NCI-H524 (cell line): ENCODE measurements around the gene TAS2R60.
"Not testable (repeated sequence)": the region's sequence is repeated elsewhere in the genome, so short reads cannot be mapped to it uniquely, and the experiment has no call there.

Source experiments
- DNase-seq, 2 experiments: peaks; one replicate each; lab custom pipeline; 2025; lab: John Stamatoyannopoulos, UW

TAS2R60 gene

DNA sequence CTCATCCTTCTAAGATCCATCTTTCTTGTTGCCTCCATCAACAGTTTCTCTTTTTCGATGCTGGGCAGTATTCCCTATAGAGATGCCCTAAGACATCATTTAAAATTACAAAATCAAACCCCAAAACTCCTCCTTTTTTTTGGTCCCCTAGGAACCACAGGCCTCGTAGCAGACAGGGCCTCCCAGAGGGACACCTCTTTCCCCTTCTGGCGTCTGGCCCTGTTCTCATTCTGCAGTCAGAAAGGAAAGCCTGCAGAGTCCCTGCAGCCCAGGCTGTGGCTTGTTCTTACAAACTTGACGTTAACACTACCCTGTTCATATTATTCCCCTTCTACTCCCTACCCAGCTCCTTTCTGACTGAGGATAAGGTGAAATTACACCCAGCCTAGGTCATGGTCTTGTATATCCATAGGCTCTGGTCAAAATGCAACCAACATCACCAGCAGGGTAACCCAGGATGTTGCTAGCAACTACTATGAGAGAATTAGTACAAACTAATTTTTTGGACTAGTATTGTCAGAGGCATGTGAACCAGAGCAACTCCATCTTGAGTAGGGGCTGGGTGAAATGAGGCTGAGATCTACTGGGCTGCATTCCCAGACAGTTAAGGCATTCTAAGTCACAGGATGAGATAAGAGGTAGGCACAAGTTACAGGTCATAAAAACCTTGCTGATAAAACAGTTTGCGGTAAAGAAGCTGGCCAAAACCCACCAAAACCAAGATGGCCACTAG, 31.1 kb upstream of the TAS2R60 start:
- no peak for DNase-seq

DNA sequence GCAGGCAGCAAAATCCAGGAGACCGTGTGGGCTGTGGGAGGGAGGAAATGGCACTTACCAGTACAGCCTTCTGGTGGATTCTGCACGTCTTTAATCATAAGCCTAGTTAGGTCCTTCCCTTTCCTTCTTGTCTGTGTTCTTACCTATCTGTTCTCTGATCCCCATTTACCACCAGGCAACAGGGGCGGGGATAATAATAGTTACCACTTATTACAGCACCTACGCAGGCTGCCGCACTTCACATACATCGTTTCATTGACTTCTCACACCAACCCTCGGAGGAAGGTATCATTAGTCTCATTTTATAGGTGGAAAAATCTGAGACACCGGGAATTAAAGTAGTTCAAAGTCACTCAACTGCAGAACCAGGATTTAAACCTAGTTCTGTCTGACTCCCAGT, 30.1 kb upstream of the TAS2R60 start:
- no peak for DNase-seq

DNA sequence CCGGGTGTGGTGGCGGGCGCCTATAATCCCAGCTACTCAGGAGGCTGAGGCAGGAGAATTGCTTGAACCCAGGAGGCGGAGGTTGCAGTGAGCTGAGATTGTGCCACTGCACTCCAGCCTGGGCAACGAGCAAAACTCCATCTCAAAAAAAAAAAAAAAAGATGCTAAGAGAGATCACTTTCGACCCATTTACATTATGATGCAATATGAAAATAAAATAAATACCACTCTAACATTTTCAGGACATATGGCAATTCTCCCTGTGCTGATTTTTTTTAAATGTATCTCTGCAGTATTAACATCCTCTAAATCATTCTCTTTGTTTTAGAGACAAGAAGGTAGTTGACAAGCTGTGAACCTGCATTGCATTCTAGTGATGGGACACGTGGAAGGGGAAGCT, 28.0 kb upstream of the TAS2R60 start:
- DNase-seq, result not testable (repeated sequence)

DNA sequence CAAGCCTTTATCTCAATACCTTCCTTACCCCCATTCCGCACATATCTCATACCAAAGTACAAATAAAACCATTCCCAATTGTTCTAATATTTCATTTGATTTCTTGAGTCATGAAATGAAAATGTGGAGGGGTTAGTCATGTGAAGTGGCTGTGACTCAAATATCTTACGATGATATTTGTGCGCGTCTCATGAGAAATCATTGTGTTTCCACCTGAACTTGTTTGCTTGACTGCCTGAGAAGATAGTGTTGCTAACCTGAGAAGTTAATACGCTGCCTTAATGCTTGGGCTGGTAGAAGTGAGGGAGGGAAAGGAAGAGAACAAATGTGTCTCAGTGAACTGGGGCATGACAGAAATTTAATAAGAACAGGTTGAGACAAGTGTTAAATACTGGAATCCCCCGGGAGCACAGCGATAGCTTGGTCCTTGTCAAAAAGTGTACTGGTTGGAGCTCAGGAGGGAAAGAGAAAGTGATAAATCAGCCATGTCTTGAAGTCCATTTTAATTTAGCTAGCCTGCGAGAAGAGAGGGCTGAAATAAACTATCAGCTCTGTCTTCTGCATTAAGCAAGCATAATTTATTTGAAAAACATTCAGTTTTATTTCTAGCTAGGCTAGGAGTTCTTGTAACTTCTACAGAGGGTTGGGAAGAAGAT, 27.4 kb upstream of the TAS2R60 start:
- peak in 1 of 2 experiments; percentile 5 for DNase-seq

DNA sequence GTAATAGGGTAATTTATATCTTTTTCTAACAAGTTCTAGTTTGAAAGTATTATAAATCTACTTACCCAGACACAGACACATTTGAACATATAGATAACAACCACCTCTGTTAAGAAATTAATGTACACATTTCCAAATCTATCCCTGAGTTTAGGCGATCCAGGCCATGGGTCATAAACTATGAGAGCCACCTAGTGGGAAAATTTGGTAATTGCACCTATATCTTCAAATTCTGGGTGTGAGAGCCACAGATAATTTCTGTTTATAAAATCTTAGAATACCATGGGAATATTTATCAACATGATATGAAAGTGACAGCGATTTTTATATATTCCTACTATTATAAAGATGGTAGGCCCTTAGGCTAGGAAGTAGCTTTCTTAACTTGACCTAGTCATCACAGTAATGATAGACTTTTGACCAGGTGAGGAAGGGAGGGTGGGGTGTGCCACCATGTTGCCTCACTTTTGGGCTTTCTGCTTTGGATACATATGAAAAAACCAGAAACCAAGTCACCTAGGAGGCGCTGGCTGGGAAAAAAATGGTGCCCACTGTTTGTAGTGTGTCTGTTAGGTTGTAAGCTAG, 26.6 kb upstream of the TAS2R60 start:
- DNase-seq, result peak; percentile 8 to 52

DNA sequence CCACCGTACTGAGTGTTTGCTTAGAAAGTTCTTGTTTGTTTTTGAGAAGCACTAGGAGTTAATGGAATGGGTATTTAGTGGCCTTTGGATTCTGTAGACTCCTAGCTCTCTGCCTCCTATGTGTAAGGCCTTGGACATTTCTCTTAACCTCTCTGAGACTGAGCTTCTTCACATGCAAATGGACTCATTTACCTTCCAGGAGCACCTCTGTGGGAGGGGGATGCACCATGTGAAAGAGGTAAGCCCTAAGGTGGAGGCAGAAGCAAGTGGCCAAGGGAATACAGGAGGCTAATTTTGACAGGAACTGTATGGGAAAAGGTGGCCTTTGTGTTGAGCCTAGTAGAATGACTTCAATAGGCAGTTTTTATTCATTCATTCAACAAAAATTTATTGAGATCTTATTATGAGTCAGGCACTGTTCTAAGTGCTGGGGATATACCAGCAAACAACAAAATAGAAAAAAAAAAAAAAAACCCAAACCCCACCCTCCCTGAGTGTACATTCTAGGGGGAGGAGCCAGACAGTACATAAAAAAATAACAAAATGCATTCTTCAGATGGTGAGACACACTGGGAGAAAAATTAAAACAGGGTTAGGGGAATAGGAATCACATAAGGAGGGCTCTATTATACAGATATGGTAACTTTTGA, 25.4 kb upstream of the TAS2R60 start:
- no peak for DNase-seq

DNA sequence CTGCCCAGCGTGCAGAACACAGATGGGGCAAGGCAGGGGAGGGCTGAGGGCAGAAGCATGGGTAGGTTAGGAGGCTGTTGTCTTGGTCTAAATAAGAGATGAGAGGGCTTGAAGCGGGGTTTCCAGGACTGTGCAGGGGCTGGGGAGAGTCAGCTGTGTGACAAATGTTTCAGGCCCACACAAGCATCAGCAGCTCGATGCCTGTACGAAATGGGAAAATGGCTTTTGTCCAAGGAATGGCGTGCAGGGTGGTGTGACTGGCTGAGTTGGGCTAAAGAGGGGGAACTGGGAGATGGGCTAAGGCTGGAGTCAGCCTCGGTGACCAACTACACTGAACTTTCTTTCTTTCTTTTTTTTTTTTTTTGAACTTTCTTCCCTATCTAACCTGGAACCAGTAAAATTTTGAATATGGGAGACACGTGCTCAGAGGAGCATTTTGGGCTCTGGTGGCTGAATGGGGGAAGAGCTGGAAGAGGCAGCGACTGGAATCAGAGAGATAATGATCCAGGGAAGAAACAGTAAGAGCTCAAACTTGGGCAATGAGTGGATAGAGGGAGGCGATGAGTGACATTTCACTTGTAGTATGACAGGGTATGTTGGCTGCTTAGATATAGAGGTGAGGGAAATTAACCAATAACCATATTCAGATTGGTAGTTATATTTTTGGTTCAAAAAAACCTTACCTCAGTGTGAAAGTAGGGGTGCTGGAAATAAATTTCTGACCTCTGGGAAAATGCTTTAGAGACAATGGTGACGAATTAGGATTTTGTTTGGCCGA, 24.4 kb upstream of the TAS2R60 start:
- no peak for DNase-seq

DNA sequence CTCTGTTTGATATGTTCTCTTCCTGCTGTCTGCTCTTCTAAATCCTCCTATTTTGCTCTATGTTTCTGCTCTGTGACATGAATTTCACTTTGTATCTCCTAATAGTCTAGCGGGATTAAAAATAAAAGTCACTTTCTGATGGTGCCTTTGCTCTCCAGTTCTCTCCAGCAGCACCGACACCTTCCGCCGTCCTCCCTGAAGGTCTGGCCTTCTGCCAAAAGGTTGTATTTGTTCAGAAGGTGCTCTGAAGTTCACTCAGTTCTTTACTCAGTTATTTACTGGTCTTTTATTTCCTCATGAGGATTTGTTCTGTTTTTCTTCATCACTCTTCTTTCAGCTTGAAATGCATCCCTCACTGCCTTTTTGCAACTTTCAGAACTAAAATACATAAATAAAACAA, 23.4 kb upstream of the TAS2R60 start:
- no peak for DNase-seq

DNA sequence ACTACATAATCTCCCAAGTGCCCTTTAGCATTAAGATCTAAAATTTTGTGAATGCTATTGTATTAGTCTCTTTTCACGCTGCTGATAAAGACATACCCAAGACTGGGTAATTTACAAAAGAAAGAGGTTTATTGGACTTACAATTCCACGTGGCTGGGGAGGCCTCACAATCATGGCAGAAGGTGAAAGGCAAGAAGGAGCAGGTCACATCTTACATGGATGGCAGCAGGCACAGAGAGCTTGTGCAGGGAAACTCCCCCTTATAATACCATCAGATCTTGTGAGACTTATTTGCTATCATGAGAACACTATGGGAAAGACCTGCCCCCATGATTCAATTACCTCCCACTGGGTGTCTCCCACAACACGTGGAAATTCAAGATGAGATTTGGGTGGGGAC, 22.6 kb upstream of the TAS2R60 start:
- not testable (repeated sequence) for DNase-seq

DNA sequence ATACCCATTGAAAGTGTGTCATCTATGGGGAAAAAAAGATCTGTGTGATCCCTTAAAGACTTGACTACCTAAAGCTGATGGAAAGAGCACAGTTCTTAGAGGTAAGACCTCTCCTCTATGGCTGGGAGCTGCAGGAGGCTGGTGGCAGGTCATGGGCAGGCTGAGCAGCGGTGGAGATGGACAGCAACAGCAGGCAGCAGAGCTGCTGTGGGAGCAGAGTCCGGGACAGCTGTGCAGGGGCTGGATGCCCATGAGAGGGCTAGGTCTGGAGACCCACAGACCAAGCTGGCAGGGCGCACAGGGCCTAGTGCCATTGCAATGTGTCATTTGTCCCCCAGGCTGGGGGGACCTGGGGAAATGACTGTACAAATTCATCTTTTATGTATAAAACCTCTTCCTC, 21.2 kb upstream of the TAS2R60 start:
- DNase-seq, result no peak

DNA sequence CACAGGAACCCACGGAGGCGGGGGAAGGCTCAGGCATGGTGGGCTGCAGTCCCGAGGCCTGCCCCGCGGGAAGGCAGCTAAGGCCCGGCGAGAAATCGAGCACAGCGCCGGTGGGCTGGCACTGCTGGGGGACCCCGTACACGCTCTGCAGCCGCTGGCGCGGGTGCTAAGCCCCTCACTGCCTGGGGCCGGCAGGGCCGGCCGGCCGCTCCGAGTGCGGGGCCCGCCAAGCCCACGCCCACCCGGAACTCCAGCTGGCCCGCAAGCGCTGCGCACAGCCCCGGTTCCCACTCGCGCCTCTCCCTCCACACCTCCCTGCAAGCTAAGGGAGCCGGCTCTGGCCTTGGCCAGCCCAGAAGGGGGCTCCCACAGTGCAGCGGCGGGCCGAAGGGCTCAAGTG, 18.8 kb upstream of the TAS2R60 start:
- DNase-seq, result not testable (repeated sequence)

DNA sequence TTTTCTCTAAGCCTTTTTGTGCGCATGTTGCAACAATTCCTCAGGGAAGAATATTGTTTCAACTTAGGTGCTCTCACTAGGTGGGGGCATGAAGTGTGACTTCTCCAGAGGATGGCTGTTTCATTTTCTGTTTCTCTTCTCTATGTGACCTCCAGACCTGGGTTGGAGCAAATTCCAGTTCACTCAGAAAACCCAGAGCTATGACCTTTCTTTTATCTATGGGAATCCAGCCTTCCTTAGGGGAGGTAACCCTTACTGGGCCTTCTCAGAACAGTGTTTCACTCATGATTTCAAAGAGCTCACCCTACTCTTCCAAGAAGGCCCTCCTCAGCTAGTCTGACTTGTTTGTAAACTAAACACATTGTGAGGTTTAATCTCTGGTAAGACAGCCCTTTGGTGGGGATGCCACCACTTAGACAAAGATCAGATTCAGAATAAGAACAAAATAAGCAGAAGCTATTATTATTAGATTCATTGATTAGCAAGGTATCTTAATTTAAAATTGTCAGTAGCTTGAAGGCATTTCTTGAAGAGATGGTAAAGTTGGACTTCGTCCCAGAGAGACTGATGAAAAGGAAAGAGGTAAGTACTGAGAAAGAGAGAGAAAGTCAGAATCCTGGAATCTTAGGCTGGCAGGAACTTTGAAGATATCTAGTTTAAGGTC, 16.6 kb upstream of the TAS2R60 start:
- no peak for DNase-seq

DNA sequence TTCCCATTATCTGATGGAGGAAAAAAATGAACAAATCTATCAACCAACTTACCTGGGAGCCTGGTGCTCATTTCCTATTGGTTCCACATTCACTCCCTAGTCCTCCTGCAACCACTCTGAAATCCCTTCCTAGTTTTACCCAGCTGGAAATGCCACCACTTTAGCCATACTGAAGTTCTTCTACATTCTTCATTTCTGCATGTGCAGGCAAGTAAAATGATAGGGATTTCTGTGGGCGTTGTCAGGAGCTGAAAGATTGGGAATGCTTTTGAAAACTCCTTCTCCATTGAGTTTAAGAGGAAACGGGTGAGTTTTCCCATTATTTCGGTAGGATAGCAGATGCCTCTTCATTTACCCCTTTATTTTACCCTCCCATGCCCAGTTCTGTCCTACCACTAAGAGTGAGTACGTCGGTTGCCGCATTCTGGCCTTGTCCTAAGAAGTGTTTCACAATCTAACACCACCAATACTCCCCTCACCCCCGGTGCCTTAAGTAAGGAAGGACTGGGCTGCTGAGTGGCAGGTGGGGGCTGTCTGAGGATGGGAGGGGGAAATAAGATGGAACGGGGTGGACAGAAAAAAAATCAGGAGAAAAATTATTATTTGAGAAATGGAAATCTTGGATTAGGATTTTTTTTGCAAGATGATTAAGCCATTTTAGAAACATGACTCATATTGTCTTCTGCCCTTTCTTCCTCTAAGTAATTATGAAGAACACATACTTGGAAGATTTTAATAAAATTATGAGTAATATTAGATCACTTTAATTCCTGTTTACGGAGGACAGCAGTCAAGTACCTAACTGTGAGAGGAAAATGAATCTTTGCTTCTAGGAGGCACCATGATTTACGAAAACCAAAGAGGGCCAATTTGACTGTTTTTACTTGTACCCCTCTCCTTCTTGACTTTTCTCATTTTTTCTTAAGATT, 13.2 kb upstream of the TAS2R60 start:
- DNase-seq, result no peak

DNA sequence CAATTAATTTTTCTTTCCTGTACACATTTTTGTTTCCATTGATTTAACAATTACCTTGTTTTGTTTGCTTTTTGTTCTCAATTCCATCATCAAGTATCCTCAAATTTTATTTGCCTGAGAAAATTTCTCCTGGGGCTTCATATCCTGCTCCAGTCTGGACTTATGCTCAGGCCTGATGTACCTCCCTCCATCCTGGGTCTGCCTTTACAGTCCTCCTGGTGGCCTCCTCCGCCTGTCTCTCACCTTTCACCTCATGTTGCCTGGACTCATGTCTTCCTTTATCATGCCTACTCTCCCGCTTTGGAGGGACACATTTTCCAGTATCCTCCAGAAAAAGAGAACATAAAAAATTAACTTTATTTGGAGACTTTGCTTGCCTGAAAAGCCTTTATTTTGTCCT, 12.1 kb upstream of the TAS2R60 start:
- DNase-seq, result no peak

DNA sequence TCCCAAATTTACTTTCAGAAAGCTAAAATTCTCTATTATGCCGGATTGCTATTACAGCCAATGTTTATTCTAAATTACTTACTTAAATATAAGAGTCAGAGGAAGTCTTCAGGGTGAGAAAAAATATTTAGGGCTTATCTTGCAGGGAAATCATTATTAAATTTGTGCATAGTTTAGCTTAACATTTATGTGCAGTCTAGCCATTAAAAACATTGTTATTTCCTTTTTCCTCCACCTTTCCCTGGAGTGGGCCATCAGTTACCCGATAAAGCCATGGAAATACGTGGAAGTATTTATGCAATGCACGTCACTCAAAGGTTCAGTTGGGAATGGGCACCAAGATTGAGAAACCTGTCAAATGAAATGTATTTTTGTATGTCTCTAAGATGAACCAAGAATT, 9.5 kb upstream of the TAS2R60 start:
- DNase-seq, result no peak

DNA sequence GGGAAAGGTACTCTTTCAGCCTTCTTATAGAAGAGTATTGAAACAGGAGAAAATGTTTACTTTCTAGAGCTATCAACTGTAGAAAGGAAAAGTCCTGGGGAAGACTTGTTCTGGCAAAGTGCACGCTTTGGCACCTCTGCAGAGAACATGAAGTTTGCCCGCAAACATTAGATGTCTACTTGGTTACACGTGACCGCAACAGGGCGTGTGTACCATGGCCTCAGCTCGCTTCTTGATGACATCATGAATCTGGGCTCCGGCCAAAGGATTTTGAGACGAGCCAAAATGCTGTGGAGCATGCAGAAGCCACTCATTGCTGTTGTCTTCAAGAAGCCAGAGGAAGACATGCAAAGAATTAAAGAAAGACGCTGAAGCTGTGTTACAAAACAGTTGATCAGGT, 8.6 kb upstream of the TAS2R60 start:
- DNase-seq, result no peak

DNA sequence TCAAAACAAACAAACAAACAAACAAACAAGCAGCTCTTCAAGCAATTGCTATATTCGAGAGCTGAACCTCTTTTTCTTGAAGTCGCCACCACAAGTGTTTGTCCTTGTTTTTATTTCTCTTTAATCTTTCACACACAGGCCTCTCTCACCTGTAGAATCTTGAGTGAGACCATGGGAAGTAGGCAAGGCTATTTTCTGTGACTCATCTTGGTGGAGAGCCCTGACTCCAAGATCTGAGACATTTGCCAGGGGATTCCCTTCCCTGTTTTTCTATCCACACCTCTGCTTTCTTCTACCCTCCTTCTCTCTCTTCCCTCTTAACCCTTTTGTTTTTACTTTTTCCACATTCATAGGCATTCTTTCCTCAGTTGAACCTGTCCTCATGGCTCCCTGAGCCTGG, 8.0 kb upstream of the TAS2R60 start:
- DNase-seq, result no peak

DNA sequence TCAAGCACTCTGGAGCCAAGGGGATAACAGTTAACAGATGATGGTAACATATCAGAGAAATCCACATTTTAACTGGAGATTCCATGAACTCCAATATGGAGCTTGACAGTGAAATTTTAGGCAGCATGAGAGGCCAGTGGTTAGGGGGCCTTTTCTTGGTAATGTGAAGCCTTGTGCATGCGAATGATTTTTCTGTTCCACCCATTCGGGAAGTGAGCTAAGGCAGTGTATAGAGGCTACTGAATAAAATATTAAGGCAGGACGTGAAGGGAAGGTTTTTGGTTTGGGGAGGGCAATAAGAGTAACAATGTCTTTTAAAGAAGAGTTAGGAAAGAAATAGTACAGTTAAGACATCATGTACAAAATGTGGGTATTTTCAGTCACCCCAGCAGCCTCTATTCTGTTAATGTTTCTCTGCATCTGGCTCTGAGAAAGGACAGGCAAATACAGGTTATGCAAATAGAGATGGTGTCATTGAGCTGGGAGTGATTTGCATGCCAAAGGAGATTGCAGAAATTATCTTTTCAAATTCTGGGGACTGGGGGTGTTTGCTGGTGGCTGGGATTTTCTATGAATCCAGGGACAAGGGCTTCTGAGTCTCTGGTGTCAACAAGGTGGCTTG, 6.8 kb upstream of the TAS2R60 start:
- no peak for DNase-seq

DNA sequence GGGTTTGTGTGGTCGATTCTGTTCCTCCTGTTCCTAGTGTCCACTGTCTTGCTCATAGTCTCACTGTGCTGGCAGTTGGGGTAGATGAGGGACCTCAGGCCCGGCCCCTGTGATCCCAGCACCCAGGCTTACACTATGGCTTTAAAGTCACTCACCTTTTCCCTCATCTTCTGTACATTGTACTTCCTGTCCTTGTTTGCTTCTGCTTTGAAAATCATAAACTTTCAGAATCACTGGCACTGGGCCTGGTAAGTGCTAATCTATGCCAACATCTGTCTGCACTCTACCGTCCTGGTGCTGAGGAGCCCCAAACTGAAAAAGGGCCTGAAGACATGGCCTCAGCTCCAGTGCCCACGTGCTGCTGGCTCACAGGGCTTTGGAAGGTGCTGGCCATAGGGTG, 5.7 kb upstream of the TAS2R60 start:
- no peak for DNase-seq

DNA sequence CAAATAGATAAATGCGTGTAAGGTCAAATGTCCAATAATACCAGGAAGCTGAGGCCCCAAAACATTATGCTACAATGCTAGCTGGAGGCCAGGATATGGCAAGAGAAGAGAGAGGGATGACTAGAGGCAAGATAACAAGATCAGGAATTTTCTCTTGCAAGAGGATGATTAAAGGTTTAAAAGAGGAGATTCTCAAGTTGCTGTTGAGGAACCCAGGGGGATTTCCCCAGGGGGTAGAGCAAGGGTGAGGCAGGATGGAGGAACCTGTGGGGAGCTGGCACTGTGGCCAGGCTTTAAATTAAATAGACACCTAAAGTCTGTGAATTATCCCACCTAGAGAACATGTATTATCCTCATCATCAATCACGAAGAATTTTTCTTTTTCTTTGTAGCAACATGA, 3.4 kb upstream of the TAS2R60 start:
- no peak for DNase-seq
